ENCODE data around the gene SLC38A10. TPM values are rescaled to one million over a fixed set of nuclear protein-coding genes. Genes with fewer than 3 reads are reported as not detected.

Gene SLC38A10
- total RNA-seq, 4 donors from 2014 or later = 24.5 to 56.5 (median 28.8) TPM

DNA sequence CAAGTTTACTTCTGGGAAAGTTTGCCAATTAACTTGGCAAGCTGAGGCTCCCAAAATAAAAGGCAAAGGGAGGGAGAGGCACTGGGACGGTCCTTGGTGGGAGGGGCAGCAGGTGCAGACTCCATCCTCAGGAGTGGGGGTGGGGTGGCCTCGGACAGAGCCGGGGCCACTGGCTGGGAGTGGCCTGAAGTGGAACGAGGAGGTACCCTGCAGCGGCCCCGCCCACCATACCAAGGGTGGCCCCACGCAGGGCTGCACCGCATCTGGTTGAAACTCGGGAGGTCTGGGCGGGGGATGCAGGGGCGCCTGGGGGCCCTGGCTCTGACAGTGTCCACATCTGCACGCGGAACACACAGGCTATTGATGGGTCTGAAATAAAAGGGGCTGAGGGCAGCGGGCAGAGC is 42.4 kb upstream of the SLC38A10 start:
- Histone ChIP-seq H3K27ac (peak overlapping the region in 3 of 4 donors; percentile 19 to 99 (median 98)), H3K27me3 (no peaks in the 10 kb centered on the region), H3K36me3 (no peaks in the 10 kb centered on the region), H3K9me3 (no peaks in the 10 kb centered on the region), H3K4me1 (peaks cover 65 to 70% of the 10 kb centered on the region in 2 donors), H3K4me3 (no peak overlapping the region)
- in situ Hi-C loops (cut with MboI; ENCODE audit: low sequenced_read_pairs in 4 of 4) (no loop called here), intact Hi-C loops (cut with DNase I; ENCODE audit: low total_unique reads) (no loop called here)
- DNase-seq (peak in 1 of 2 donors; percentile 61), ATAC-seq (no peak)
- no peak for TF ChIP-seq POLR2A (IDR thresholded peaks at IDR 0.05)
- TF ChIP-seq, protein P1, sequence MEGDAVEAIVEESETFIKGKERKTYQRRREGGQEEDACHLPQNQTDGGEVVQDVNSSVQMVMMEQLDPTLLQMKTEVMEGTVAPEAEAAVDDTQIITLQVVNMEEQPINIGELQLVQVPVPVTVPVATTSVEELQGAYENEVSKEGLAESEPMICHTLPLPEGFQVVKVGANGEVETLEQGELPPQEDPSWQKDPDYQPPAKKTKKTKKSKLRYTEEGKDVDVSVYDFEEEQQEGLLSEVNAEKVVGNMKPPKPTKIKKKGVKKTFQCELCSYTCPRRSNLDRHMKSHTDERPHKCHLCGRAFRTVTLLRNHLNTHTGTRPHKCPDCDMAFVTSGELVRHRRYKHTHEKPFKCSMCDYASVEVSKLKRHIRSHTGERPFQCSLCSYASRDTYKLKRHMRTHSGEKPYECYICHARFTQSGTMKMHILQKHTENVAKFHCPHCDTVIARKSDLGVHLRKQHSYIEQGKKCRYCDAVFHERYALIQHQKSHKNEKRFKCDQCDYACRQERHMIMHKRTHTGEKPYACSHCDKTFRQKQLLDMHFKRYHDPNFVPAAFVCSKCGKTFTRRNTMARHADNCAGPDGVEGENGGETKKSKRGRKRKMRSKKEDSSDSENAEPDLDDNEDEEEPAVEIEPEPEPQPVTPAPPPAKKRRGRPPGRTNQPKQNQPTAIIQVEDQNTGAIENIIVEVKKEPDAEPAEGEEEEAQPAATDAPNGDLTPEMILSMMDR (IDR thresholded peaks at IDR 0.05 in 4 of 5, conservative IDR thresholded peaks at IDR 0.05 in 1 of 5) = no peak

DNA sequence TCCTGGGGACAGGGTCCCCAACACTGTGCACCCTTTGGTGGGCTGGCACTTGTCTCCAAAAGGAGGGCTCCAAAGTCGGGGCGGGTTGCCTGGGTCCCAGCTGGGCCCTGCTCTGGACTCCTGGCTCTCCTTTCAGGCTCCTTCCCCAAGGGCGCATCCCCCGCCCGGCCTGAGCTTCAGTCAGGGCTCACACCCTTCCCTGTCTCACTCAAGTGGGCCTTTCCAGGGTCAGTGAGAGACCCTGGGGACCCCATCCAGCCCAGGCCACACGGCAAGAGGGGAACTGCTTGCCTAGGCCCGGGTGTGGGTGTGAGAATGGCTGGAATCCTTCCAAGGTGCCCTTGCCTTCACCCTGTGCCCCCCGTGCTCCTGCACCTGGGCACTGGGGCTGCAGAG is 41.8 kb upstream of the SLC38A10 start:
- H3K27ac ChIP-seq = peak overlapping the region in 3 of 4 donors; percentile 19 to 55 (median 33)
- no peaks in the 10 kb centered on the region for H3K36me3 ChIP-seq
- intact Hi-C loops (cut with DNase I; ENCODE audit: low total_unique reads) = no loop called here
- no peaks in the 10 kb centered on the region for H3K9me3 ChIP-seq
- in situ Hi-C loops (cut with MboI; ENCODE audit: low sequenced_read_pairs in 4 of 4) = no loop called here
- no peaks in the 10 kb centered on the region for H3K27me3 ChIP-seq
- no peak for DNase-seq
- ATAC-seq = no peak
- peaks cover 60 to 68% of the 10 kb centered on the region in 2 donors for H3K4me1 ChIP-seq
- H3K4me3 ChIP-seq = no peak overlapping the region
- TF ChIP-seq, protein P1 (IDR thresholded peaks at IDR 0.05 in 4 of 5, conservative IDR thresholded peaks at IDR 0.05 in 1 of 5) = no peak
- TF ChIP-seq POLR2A (IDR thresholded peaks at IDR 0.05) = no peak

DNA sequence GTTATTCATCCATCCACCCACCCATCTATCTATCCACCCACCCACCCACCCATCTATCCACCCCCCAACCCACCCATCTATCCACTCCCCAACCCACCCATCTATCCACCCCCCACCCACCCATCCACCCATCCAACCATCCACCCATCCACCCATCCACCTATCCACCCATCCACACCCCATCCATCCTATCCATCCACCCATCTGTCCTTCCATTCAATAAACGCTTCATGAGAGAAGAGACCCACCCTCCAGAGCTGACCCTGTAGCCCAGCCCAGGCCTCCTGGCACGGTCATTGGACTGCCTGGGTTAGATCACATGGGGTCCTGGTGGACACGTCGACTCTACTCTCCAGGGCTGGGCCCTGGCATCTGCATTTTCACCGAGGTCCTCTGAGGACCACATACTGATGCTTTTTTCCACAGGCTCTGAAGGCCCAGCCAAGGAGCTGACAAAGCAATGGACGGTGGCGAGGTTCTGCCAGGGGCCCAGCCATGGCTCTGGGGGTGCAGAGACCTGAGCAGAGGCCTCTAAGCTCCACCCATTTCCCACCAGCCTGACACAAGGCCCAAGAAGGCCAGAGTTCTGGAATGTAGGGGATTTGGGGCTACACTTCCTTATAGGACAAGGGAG is 41.3 kb upstream of the SLC38A10 start:
- H3K27me3 ChIP-seq = no peaks in the 10 kb centered on the region
- intact Hi-C loops (cut with DNase I; ENCODE audit: low total_unique reads) = no loop called here
- no peaks in the 10 kb centered on the region for H3K9me3 ChIP-seq
- no peak overlapping the region for H3K4me3 ChIP-seq
- H3K27ac ChIP-seq = peak overlapping the region in 2 of 4 donors; percentile 19 to 55
- TF ChIP-seq POLR2A (IDR thresholded peaks at IDR 0.05) = no peak
- TF ChIP-seq, protein P1 (IDR thresholded peaks at IDR 0.05 in 4 of 5, conservative IDR thresholded peaks at IDR 0.05 in 1 of 5) = no peak
- ATAC-seq (no peak), DNase-seq (no peak)
- in situ Hi-C loops (cut with MboI; ENCODE audit: low sequenced_read_pairs in 4 of 4) = no loop called here
- peaks cover 56 to 64% of the 10 kb centered on the region in 2 donors for H3K4me1 ChIP-seq
- H3K36me3 ChIP-seq = no peaks in the 10 kb centered on the region

DNA sequence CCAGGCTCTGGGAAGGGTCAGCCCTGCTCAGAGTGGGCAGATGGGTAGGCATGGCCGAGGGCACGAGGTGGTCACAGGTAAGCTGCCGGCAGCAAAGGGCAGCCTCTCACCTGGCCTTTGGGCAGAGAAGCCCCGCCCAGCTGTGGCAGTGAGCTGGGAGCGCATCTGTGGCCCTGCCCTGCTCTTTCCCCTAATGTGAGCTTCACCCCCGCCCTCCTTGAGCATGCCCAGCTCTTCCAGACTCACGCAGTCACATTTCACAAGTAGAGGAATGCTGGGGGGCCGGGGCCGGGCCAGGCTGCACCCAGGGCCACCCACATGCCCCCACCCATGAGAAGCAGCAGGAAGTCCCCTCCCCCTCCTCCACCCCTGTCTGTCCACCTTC is 40.7 kb upstream of the SLC38A10 start:
- TF ChIP-seq, protein P1 (IDR thresholded peaks at IDR 0.05 in 4 of 5, conservative IDR thresholded peaks at IDR 0.05 in 1 of 5) = no peak
- TF ChIP-seq POLR2A (IDR thresholded peaks at IDR 0.05) = no peak
- no peaks in the 10 kb centered on the region for H3K27me3 ChIP-seq
- intact Hi-C loops (cut with DNase I; ENCODE audit: low total_unique reads) = no loop called here
- DNase-seq = no peak
- peak overlapping the region in 2 of 4 donors; percentile 79 to 82 for H3K27ac ChIP-seq
- H3K9me3 ChIP-seq = no peaks in the 10 kb centered on the region
- no peaks in the 10 kb centered on the region for H3K36me3 ChIP-seq
- ATAC-seq = no peak
- in situ Hi-C loops (cut with MboI; ENCODE audit: low sequenced_read_pairs in 4 of 4) = no loop called here
- H3K4me3 ChIP-seq = no peak overlapping the region
- H3K4me1 ChIP-seq = peaks cover 53 to 64% of the 10 kb centered on the region in 2 donors
